ENCODE measurements around the gene OR12D3. TPM values are rescaled to one million over a fixed set of nuclear protein-coding genes. Genes with fewer than 3 reads are reported as not detected.

Gene OR12D3
- total and polyA plus RNA-seq, 9 donors = not detected

- H3K4me3 ChIP-seq = no peak overlapping the region
- no peaks in the 10 kb centered on the region for H3K27me3 ChIP-seq
- intact Hi-C loops (cut with DNase I) = no loop called here
- no peaks in the 10 kb centered on the region for H3K36me3 ChIP-seq
- 59 to 75% (median 66%) methylated on average over 3 of the region's 3 CpGs for WGBS, 3 donors
- H3K9me3 ChIP-seq = no peaks in the 10 kb centered on the region
- H3K27ac ChIP-seq = no peak overlapping the region
- no peak for DNase-seq
- no peak for TF ChIP-seq EP300 (IDR thresholded peaks at IDR 0.05)
- TF ChIP-seq CTCF (IDR thresholded peaks at IDR 0.05) = no peak
- no peak for TF ChIP-seq POLR2A (IDR thresholded peaks at IDR 0.05)
- H3K4me1 ChIP-seq (ENCODE audit: insufficient read depth) = no peaks in the 10 kb centered on the region
Observed at GRCh38 chr6:29345380-29345779, 29.7 kb downstream of the OR12D3 start.

DNA sequence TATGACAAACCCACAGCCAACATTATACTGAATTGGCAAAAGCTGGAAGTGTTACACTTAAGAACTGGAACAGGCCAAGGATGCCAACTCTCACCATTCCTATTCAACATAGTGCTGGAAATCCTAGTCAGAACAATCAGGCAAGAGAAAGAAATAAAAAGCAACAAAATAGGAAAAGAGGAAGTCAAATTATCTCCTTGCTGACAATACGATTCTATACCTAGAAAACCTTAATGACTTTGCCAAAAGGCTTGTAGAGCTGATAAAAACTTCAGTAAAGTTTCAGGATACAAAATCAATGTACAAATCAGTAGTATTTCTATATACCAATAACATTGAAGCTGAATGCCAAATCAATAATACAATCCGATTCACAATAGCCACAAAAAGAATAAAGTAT is 38.8 kb downstream of the OR12D3 start:
- WGBS, 3 donors = 74 to 82% (median 77%) methylated on average over 2 of the region's 2 CpGs
- intact Hi-C loops (cut with DNase I) = no loop called here
- no peaks in the 10 kb centered on the region for H3K4me1 ChIP-seq (ENCODE audit: insufficient read depth)
- DNase-seq = no peak
- H3K9me3 ChIP-seq = no peaks in the 10 kb centered on the region
- H3K27me3 ChIP-seq = no peaks in the 10 kb centered on the region
- TF ChIP-seq CTCF (IDR thresholded peaks at IDR 0.05) (no peak), EP300 (IDR thresholded peaks at IDR 0.05) (no peak), POLR2A (IDR thresholded peaks at IDR 0.05) (no peak)
- H3K4me3 ChIP-seq = no peak overlapping the region
- no peak overlapping the region for H3K27ac ChIP-seq
- H3K36me3 ChIP-seq = no peaks in the 10 kb centered on the region

DNA sequence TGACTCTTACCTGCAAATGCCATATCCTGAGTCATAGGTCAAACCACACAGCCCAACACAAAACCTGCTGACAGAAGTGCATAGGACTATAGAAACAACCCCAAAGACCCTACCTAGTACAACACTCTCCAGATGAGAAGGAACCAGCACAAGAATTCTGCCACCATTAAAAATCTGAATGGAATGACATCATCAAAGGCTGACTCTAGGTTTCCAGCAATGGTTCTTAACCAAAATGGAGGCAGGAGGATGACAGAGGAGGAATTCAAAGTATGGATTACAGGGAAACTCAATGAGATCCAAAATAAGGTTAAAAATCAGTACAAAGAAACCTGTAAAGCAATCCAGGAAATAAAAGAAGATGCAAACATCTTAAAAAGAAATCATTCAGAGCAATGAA is 42.4 kb downstream of the OR12D3 start:
- TF ChIP-seq CTCF (IDR thresholded peaks at IDR 0.05) = no peak
- TF ChIP-seq EP300 (IDR thresholded peaks at IDR 0.05) = no peak
- TF ChIP-seq POLR2A (IDR thresholded peaks at IDR 0.05) = no peak
- intact Hi-C loops (cut with DNase I) = no loop called here
- H3K9me3 ChIP-seq = no peaks in the 10 kb centered on the region
- DNase-seq = no peak
- H3K4me1 ChIP-seq (ENCODE audit: insufficient read depth) = no peaks in the 10 kb centered on the region
- H3K4me3 ChIP-seq = no peak overlapping the region
- H3K36me3 ChIP-seq = no peaks in the 10 kb centered on the region
- H3K27me3 ChIP-seq = no peaks in the 10 kb centered on the region
- H3K27ac ChIP-seq = no peak overlapping the region

GRCh38 chr6:29325777-29326176 is 49.3 kb downstream of the OR12D3 start:
- Histone ChIP-seq H3K36me3 (no peaks in the 10 kb centered on the region), H3K27me3 (no peaks in the 10 kb centered on the region), H3K4me3 (no peak overlapping the region), H3K4me1 (ENCODE audit: insufficient read depth) (no peaks in the 10 kb centered on the region), H3K27ac (no peak overlapping the region), H3K9me3 (no peaks in the 10 kb centered on the region)
- intact Hi-C loops (cut with DNase I) = no loop called here
- DNase-seq = no peak
- WGBS, 3 donors = 47 to 77% (median 57%) methylated on average over 4 of the region's 4 CpGs
- TF ChIP-seq CTCF (IDR thresholded peaks at IDR 0.05) = no peak
- no peak for TF ChIP-seq POLR2A (IDR thresholded peaks at IDR 0.05)
- no peak for TF ChIP-seq EP300 (IDR thresholded peaks at IDR 0.05)

Other genes starting within 250 kb of the OR12D3 start
- under 1 TPM in 2 of 7 donors, not detected in 5; 0.15 to 0.23 TPM for gene OR2J2, start 204.4 kb downstream of the OR12D3 start, total RNA-seq
- gene OR2J2, start 204.4 kb downstream of the OR12D3 start, polyA plus RNA-seq = not detected
- under 1 TPM in 1 of 7 donors, not detected in 6; 0.34 TPM for gene OR14J1, start 73.6 kb downstream of the OR12D3 start, total RNA-seq
- not detected for gene OR14J1, start 73.6 kb downstream of the OR12D3 start, polyA plus RNA-seq
- not detected for gene OR5V1, start 6.4 kb downstream of the OR12D3 start, total RNA-seq
- not detected for gene OR5V1, start 6.4 kb downstream of the OR12D3 start, polyA plus RNA-seq
- gene OR12D2, start 20.3 kb upstream of the OR12D3 start, total RNA-seq = under 1 TPM in 1 of 7 donors, not detected in 6; 0.24 TPM
- gene OR12D2, start 20.3 kb upstream of the OR12D3 start, polyA plus RNA-seq = not detected
- gene OR12D1, start 39.6 kb upstream of the OR12D3 start, total RNA-seq = not detected
- gene OR12D1, start 39.6 kb upstream of the OR12D3 start, polyA plus RNA-seq = not detected
- not detected for gene OR10C1, start 64.0 kb upstream of the OR12D3 start, total RNA-seq
- gene OR10C1, start 64.0 kb upstream of the OR12D3 start, polyA plus RNA-seq = not detected
- gene OR11A1, start 81.8 kb upstream of the OR12D3 start, total RNA-seq = not detected
- gene OR11A1, start 81.8 kb upstream of the OR12D3 start, polyA plus RNA-seq = not detected
- not detected for gene OR2H1, start 81.9 kb upstream of the OR12D3 start, total RNA-seq
- gene OR2H1, start 81.9 kb upstream of the OR12D3 start, polyA plus RNA-seq = not detected
- gene MAS1L, start 112.7 kb upstream of the OR12D3 start, total RNA-seq = not detected
- under 1 TPM in 1 of 2 donors, not detected in 1; 0.15 TPM for gene MAS1L, start 112.7 kb upstream of the OR12D3 start, polyA plus RNA-seq
- under 1 TPM in 6 of 7 donors, not detected in 1; 0.22 to 0.60 (median 0.34) TPM for gene UBD, start 184.4 kb upstream of the OR12D3 start, total RNA-seq
- 1 to 10 TPM in 1 of 2 donors, not detected in 1; 4.2 TPM for gene UBD, start 184.4 kb upstream of the OR12D3 start, polyA plus RNA-seq
- not detected for gene OR2H2, start 209.8 kb upstream of the OR12D3 start, total RNA-seq
- gene OR2H2, start 209.8 kb upstream of the OR12D3 start, polyA plus RNA-seq = not detected